Suprapubic skin (tissue), 3 donors: ENCODE results near the gene TMEM217.

Experiments used
- CTCF ChIP-seq, 2 donors: fragments of 200-600 bp in 1 of 2; fragments of 450-650 bp in 1 of 2; sonication (generic) in 1 of 2; IDR thresholded peaks; one replicate each; pipeline ENCODE4 v1.5.1; 2016 to 2019; ENCODE audit warnings: antibody characterized with exemption in 2 of 2, mild to moderate bottlenecking in 1 of 2, moderate library complexity in 1 of 2
- POLR2A ChIP-seq, 2 donors: fragments of 450-650 bp; IDR thresholded peaks; one replicate each; pipeline ENCODE4 v1.6.1; 2017; ENCODE audit warnings: antibody characterized with exemption in 2 of 2, mild to moderate bottlenecking in 2 of 2, moderate library complexity in 2 of 2

GRCh38 chr6:37265860-37266259 lies 7.9 kb upstream of the TMEM217 start:
- TF ChIP-seq CTCF (IDR thresholded peaks at IDR 0.05) (no peak), POLR2A (IDR thresholded peaks at IDR 0.05) (no peak)
